ENCODE measurements around the gene CEP112.

Gene CEP112

DNA sequence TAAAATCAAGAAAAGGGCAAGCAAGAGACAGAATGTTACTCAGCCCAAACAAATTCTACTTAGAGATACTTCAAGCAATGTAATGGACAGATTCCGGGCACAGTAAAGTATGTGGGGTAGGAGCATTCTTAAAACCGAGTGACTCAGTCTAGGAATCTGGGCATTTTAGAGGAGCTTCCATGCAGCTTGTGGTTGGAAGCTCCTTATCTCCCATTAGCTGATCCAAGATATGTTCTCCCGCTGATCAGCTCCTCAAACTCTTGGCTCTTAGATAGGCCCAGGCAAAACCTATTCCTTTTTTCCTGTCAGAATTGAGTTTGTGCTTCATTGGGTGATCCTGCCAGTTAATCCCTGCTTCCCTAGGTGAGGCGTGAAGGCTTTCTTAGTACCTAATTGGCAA, 303.3 kb downstream of the CEP112 start:
- TF ChIP-seq, protein P1, sequence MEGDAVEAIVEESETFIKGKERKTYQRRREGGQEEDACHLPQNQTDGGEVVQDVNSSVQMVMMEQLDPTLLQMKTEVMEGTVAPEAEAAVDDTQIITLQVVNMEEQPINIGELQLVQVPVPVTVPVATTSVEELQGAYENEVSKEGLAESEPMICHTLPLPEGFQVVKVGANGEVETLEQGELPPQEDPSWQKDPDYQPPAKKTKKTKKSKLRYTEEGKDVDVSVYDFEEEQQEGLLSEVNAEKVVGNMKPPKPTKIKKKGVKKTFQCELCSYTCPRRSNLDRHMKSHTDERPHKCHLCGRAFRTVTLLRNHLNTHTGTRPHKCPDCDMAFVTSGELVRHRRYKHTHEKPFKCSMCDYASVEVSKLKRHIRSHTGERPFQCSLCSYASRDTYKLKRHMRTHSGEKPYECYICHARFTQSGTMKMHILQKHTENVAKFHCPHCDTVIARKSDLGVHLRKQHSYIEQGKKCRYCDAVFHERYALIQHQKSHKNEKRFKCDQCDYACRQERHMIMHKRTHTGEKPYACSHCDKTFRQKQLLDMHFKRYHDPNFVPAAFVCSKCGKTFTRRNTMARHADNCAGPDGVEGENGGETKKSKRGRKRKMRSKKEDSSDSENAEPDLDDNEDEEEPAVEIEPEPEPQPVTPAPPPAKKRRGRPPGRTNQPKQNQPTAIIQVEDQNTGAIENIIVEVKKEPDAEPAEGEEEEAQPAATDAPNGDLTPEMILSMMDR (conservative IDR thresholded peaks at IDR 0.05; ENCODE audit: low read depth, low read length): no peak
- DNase-seq (ENCODE audit: low read depth): peak; percentile 9
- H3K4me3 ChIP-seq (ENCODE audit: low read length): no peak overlapping the region

DNA sequence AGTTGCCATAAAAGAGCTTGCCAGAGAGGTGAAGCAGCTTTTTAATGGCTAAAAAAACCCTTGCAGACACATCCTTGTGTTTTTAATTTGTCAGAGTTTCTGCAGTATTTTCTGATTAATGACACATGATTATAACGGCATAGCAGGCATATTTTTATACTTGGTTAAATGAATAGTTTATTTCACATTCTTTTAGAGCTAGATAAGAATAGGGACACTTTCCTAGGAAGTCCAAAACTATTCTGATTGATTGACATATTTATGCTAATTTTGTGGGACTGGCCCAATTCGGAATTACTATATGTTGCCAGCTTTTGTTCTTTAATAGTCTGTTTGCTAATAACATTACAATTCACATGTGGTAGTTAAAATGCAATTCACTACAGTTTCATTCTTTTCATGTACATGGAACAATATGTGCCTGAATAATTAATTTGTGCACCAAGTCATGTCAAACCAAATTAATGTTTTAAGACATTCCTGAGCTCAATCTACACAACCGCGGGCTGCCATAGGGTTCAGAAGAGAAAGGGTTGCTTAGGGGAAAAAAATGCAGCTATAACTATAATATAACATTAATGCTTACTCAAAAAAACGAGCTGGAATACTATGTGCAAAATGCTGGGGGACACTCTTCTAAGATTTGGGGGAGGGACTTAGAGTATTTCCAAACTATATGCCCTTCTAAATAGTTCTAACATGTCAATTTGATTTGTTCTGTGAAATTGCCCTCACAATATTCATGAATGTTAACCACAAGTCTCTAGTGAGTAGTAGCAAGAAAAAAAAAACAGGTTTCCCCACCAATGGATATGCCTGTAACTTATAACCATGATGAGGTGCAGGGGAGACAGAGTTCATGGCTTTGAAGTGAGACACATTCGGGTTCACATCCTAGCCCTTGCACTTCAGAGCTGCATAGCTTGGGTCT, 305.4 kb downstream of the CEP112 start:
- peak; percentile 10 for DNase-seq (ENCODE audit: low read depth)

DNA sequence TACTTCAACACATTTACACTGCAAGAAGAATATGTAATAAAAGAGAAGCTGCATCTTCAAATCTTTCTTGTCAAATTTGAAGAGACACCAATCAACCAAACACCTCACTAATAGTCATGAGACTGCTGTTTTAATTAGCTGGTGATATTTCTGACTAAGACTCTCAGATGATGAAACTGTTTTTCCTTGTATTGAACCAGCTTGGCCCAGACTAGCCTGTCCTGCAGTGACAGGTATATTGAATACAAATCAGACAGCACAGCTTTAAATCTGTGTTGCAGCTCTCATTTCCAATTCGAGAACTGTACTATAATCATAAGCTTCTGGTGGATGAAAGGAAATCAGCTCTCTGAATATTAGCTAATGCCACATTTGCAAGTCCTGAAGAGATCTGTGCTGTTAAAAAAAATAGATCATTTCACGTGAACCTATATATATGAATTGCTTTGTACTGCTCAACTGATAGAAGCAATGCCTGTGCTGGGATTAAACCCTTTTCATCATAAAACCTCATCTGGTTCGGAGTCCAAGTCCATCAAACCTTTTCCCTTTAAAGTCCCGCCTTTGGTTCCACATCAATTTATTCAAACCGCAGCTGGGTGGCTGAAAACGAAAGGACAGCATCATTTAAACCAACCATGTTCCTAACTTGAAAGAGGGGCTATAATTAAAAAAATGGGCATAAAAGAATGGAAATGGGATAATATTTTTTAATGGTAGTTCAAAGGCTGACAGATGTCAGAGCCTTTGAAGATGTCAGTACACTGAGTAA, 306.2 kb downstream of the CEP112 start:
- no peak for DNase-seq (ENCODE audit: low read depth)
- TF ChIP-seq, protein P1 (conservative IDR thresholded peaks at IDR 0.05; ENCODE audit: low read depth, low read length): no peak

More for the DNA sequence above, 305.4 kb downstream of the CEP112 start:
- TF ChIP-seq, protein P1 (conservative IDR thresholded peaks at IDR 0.05; ENCODE audit: low read depth, low read length): no peak
- no peak overlapping the region for H3K4me3 ChIP-seq (ENCODE audit: low read length)

DNA sequence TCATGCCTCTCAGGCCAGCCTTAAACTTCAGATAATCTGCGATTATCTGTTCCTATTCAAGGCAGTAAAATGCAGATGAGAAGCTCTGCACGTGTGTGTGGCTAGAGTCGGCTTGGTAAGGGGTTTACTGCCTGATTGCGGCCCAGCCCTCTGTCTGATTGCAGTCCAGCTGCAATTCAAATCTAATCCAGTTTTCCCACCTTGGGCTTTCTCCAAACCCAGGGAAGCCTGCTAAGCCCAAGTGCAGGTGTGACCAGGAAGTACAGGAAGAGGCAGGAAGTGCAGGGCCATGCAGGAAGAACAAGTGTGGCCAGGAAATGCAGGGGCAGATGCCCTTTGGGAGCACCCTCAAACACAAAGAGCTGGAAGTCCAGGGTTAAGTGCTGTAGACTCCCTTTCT, 314.9 kb downstream of the CEP112 start:
- TF ChIP-seq, protein P1 (conservative IDR thresholded peaks at IDR 0.05; ENCODE audit: low read depth, low read length): no peak
- no peak overlapping the region for H3K4me3 ChIP-seq (ENCODE audit: low read length)
- DNase-seq (ENCODE audit: low read depth): no peak

More for the DNA sequence above, 306.2 kb downstream of the CEP112 start:
- no peak overlapping the region for H3K4me3 ChIP-seq (ENCODE audit: low read length)

DNA sequence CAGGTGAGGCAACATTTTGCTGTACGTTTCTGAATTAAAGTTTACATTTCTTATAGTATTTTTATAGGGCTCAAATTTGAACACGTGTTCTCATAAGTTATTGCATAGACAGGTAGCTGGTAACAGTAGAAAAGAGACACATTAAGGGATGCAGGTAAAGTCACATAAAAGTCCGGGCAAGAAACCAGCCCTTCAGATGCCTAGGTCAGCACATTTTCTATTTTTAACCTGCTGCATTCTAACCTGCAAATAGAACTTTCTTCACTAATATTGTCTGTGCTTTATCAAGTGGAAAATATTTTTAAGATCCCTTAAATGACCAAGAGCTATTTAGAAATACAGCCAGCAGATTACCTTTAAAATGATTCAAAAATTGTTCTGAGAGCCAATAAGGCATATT, 323.1 kb downstream of the CEP112 start:
- TF ChIP-seq, protein P1 (conservative IDR thresholded peaks at IDR 0.05; ENCODE audit: low read depth, low read length): no peak
- DNase-seq (ENCODE audit: low read depth): no peak
- no peak overlapping the region for H3K4me3 ChIP-seq (ENCODE audit: low read length)

DNA sequence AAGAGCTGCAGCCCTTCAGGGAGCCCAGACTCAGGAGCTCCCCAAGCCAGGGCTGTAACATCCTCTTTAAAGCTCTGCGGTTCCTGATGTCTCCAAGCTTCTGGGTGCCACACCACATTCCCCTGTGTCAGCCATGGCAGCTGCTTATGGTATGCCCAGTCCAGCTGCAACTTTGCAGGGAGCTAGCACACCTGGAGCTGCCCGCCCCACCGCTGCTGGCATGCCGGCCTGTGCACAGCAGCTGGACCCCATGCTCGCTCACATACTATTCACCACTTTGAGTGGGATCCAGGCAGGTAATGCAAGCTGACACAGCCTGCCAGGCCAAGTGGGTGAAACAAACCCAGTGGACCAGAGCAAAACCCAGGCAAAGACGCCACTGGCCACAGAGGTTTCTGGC, 324.9 kb downstream of the CEP112 start:
- H3K4me3 ChIP-seq (ENCODE audit: low read length): no peak overlapping the region
- DNase-seq (ENCODE audit: low read depth): no peak
- TF ChIP-seq, protein P1 (conservative IDR thresholded peaks at IDR 0.05; ENCODE audit: low read depth, low read length): no peak

Measured in retinal pigment epithelial cell (primary cell).